Stimulated activated CD4-positive, alpha-beta T cell treated with anti-CD3 and anti-CD28 coated beads, Interleukin-4, amount 100 ng/mL, for 48 hours (primary cell): ENCODE measurements around the gene HGFAC.
A peak's percentile ranks its signal among the peaks of the same experiment; 100 is the strongest.

ENCODE experiments used
- DNase-seq, 2 donors: peaks; one replicate each; pipeline ENCODE4 v3.0.0-alpha.2; 2020; ENCODE audit warnings: low read depth in 2 of 2

The HGFAC gene

GRCh38 chr4:3473996-3474765 is 32.4 kb downstream of the HGFAC start:
- no peak for DNase-seq

- DNase-seq: no peak
Measured at GRCh38 chr4:3475041-3475712, 33.4 kb downstream of the HGFAC start.

- no peak for DNase-seq
Measured at GRCh38 chr4:3475713-3476260, 34.0 kb downstream of the HGFAC start.

- no peak for DNase-seq
Measured at GRCh38 chr4:3476341-3476747, 34.6 kb downstream of the HGFAC start.

GRCh38 chr4:3476936-3477749 is 35.4 kb downstream of the HGFAC start:
- no peak for DNase-seq

- DNase-seq: no peak
Measured at GRCh38 chr4:3477750-3478430, 36.1 kb downstream of the HGFAC start.

GRCh38 chr4:3478446-3479357 is 36.9 kb downstream of the HGFAC start:
- DNase-seq: no peak

GRCh38 chr4:3479358-3480101 is 37.8 kb downstream of the HGFAC start:
- no peak for DNase-seq

GRCh38 chr4:3480528-3481112 is 38.9 kb downstream of the HGFAC start:
- peak; percentile 53 to 82 for DNase-seq

- DNase-seq: no peak
Measured at GRCh38 chr4:3481113-3481531, 39.4 kb downstream of the HGFAC start.

GRCh38 chr4:3481783-3482393 is 40.1 kb downstream of the HGFAC start:
- DNase-seq: no peak

- no peak for DNase-seq
Measured at GRCh38 chr4:3482707-3483106, 40.9 kb downstream of the HGFAC start.

GRCh38 chr4:3483471-3483921 is 41.7 kb downstream of the HGFAC start:
- DNase-seq: no peak

- DNase-seq: no peak
Measured at GRCh38 chr4:3484057-3484973, 42.5 kb downstream of the HGFAC start.

- DNase-seq: no peak
Measured at GRCh38 chr4:3485011-3485791, 43.4 kb downstream of the HGFAC start.

GRCh38 chr4:3485886-3486540 is 44.2 kb downstream of the HGFAC start:
- no peak for DNase-seq
